Right ventricle myocardium inferior (tissue), 1 donor: ENCODE results near the gene STPG4. TPM values are rescaled to one million over a fixed set of nuclear protein-coding genes. Genes with fewer than 3 reads are reported as not detected.
"Not testable (repeated sequence)": the region's sequence is repeated elsewhere in the genome, so short reads cannot be mapped to it uniquely, and the experiment has no call there.

Source experiments
- ATAC-seq: fragments of 200-7000 bp; cut with Tn5 transposase; one replicate; pipeline ENCODE4 v1.9.1; 2020; ENCODE audit warnings: mild to moderate bottlenecking, moderate library complexity
- DNase-seq: peaks from one replicate; pipeline ENCODE4 v3.0.0; 2021; ENCODE audit errors: missing footprints
- intact Hi-C: fragments of 100-400 bp; cut with DNase I; formaldehyde crosslinking; loops from one replicate; pipeline ENCODE4 v1.11.0; 2022
- long read RNA-seq: library from polyadenylated mRNA; unstranded; transcript quantifications from one replicate; pipeline ENCODE4 v2.0.0, GENCODE V29; 2021
- total RNA-seq: library from RNA; stranded (reverse); fragmentation: NEBNext Ultra II Directional; extraction: Animal tissue kit (Norgen Biotek cat#: 25700); gene quantifications from one replicate; pipeline ENCODE4 v1.2.1, GENCODE V29; 2021
- donor health status: DM: no; HTN: yes; CAD: no; lungs with severe emphysema.

Gene STPG4
- total RNA-seq, result not detected
- long read RNA-seq, partial matches to known transcripts, result 0 of 1 reads
- long read RNA-seq, other reads (novel, unspliced or antisense), result 1 of 1 reads

GRCh38 chr2:47155091-47155876 lies at the start of gene STPG4:
Gene STPG4, minus strand, starts transcription at chr2:47155308. Its CDS starts 57 bp downstream, at chr2:47155251.
- ATAC-seq (no peak), DNase-seq (peak; percentile 62)
- intact Hi-C loops, result no loop called here

- no peak for ATAC-seq
- intact Hi-C loops, result no loop called here
- no peak for DNase-seq
Measured at GRCh38 chr2:47204691-47205090, 49.6 kb upstream of the STPG4 start.

GRCh38 chr2:47203995-47204394 lies 48.9 kb upstream of the STPG4 start:
- no peak for DNase-seq
- ATAC-seq, result no peak
- intact Hi-C loops, result no loop called here

- DNase-seq (no peak), ATAC-seq (no peak)
- intact Hi-C loops, result no loop called here
Measured at GRCh38 chr2:47201224-47201623, 46.1 kb upstream of the STPG4 start.

- intact Hi-C loops, result no loop called here
- ATAC-seq (no peak), DNase-seq (no peak)
Measured at GRCh38 chr2:47198985-47199451, 43.9 kb upstream of the STPG4 start.

GRCh38 chr2:47196499-47196898 lies 41.4 kb upstream of the STPG4 start:
- intact Hi-C loops, result no loop called here
- DNase-seq (no peak), ATAC-seq (no peak)

GRCh38 chr2:47196046-47196445 lies 40.9 kb upstream of the STPG4 start:
- DNase-seq (no peak), ATAC-seq (no peak)
- intact Hi-C loops, result no loop called here

- DNase-seq (no peak), ATAC-seq (no peak)
- intact Hi-C loops, result no loop called here
Measured at GRCh38 chr2:47195148-47195547, 40.0 kb upstream of the STPG4 start.

- no peak for ATAC-seq
- intact Hi-C loops, result no loop called here
- DNase-seq, result no peak
Measured at GRCh38 chr2:47194410-47194809, 39.3 kb upstream of the STPG4 start.

- intact Hi-C loops, result no loop called here
- ATAC-seq, result no peak
- no peak for DNase-seq
Measured at GRCh38 chr2:47193607-47194006, 38.5 kb upstream of the STPG4 start.

GRCh38 chr2:47190188-47190881 lies 35.2 kb upstream of the STPG4 start:
- no peak for DNase-seq

GRCh38 chr2:47189635-47190034 lies 34.5 kb upstream of the STPG4 start:
- intact Hi-C loops, result no loop called here
- DNase-seq (no peak), ATAC-seq (no peak)

More at GRCh38 chr2:47190188-47190881, 35.2 kb upstream of the STPG4 start:
- ATAC-seq, result no peak
- intact Hi-C loops, result no loop called here

GRCh38 chr2:47187069-47187468 lies 32.0 kb upstream of the STPG4 start:
- DNase-seq (no peak), ATAC-seq (no peak)
- intact Hi-C loops, result no loop called here

GRCh38 chr2:47186351-47186750 lies 31.2 kb upstream of the STPG4 start:
- no peak for DNase-seq
- intact Hi-C loops, result no loop called here
- ATAC-seq, result no peak

- ATAC-seq, DNase-seq, intact Hi-C loops: not testable (repeated sequence)
Measured at GRCh38 chr2:47185098-47185497, 30.0 kb upstream of the STPG4 start.

GRCh38 chr2:47181176-47181575 lies 26.1 kb upstream of the STPG4 start:
- ATAC-seq, result no peak
- intact Hi-C loops, result no loop called here

GRCh38 chr2:47180531-47180930 lies 25.4 kb upstream of the STPG4 start:
- no peak for DNase-seq
- no peak for ATAC-seq
- intact Hi-C loops, result no loop called here

More at GRCh38 chr2:47181176-47181575, 26.1 kb upstream of the STPG4 start:
- no peak for DNase-seq

GRCh38 chr2:47179388-47179787 lies 24.3 kb upstream of the STPG4 start:
- ATAC-seq, result no peak
- intact Hi-C loops, result no loop called here
- DNase-seq, result no peak

- no peak for DNase-seq
- no peak for ATAC-seq
- intact Hi-C loops, result no loop called here
Measured at GRCh38 chr2:47178341-47178740, 23.2 kb upstream of the STPG4 start.

GRCh38 chr2:47177043-47177565 lies 22.0 kb upstream of the STPG4 start:
- ATAC-seq (no peak), DNase-seq (no peak)
- intact Hi-C loops, result no loop called here
